Ectodermal cell (in vitro differentiated cells): ENCODE measurements around the gene TTLL10.
"Not testable (repeated sequence)": the region's sequence is repeated elsewhere in the genome, so short reads cannot be mapped to it uniquely, and the experiment has no call there.

ENCODE experiments used
- H3K27ac ChIP-seq: 2 replicates; pipeline ENCODE4 v1.7.0; 2013; ENCODE audit warnings: mild to moderate bottlenecking, low read depth, low read length; ENCODE audit not compliant: insufficient read depth, poor library complexity, severe bottlenecking
- H3K27me3 ChIP-seq: 2 replicates; pipeline ENCODE4 v1.7.0; 2013; ENCODE audit warnings: mild to moderate bottlenecking, low read length; ENCODE audit not compliant: insufficient read depth, control insufficient read depth, poor library complexity, severe bottlenecking
- H3K36me3 ChIP-seq: one replicate; pipeline ENCODE4 v1.7.0; 2013; ENCODE audit warnings: low read length; ENCODE audit not compliant: control insufficient read depth, insufficient read depth
- H3K4me1 ChIP-seq: one replicate; pipeline ENCODE4 v1.7.0; 2013; ENCODE audit warnings: low read length; ENCODE audit not compliant: control insufficient read depth, insufficient read depth
- H3K4me3 ChIP-seq: 2 replicates; pipeline ENCODE4 v1.7.0; 2013; ENCODE audit warnings: low read depth, low read length, control low read depth; ENCODE audit not compliant: insufficient read depth
- H3K9me3 ChIP-seq: 2 replicates; pipeline ENCODE4 v1.7.0; 2013; ENCODE audit warnings: mild to moderate bottlenecking, low read length, moderate library complexity; ENCODE audit not compliant: control insufficient read depth
- WGBS, 2 experiments: methylation state at CpG; one replicate each; pipeline ENCODE4 v1.1.7; 2013; ENCODE audit warnings: missing lambda C conversion rate in 2 of 2; 5-methylcytosine and 5-hydroxymethylcytosine counted together

Gene TTLL10

DNA sequence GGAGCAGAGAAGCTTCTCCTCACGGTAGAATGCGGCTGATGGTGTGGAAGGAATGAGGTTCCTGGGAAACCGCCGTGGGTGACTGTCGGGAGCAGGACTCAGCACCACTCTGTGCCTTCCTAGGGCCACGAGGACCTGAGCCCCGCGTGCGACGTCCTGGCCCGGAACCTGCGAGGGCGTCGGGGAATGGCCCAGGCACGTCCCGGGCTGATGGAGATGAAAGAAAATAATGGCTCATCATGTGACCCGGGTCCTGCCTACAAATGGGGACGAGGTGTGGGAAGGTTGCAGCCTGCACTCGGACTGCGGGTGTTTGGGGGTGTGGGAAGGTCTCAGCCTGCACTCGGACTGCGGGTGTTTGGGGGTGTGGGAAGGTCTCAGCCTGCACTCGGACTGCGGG, 25.1 kb upstream of the TTLL10 start:
- WGBS, 2 experiments, result 86 to 88% methylated on average over 24 of the region's 24 CpGs
- H3K9me3 ChIP-seq, result no peaks in the 10 kb centered on the region
- no peaks in the 10 kb centered on the region for H3K36me3 ChIP-seq
- no peak overlapping the region for H3K4me3 ChIP-seq
- H3K27ac ChIP-seq, result no peak overlapping the region
- H3K27me3 ChIP-seq, result no peaks in the 10 kb centered on the region
- no peaks in the 10 kb centered on the region for H3K4me1 ChIP-seq

DNA sequence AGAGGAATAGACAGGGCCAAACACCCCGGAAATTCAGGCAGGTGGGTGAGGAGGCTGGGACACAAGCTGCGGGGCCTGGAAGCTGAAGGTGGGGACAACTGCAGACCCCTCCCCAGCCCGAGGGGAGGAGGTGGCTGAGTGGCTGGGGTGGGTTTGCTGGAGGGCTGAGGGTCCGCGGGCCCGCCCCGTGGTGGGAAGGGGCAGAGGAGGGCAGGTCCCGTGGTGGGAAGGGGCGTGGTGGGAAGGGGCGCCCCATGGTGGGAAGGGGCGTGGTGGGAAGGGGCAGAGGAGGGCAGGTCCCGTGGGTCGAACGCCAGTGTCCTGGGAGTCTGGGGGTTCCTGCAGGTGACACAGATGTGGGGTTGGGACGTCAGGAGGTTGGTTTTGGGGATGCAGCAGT, 24.3 kb upstream of the TTLL10 start:
- H3K4me1 ChIP-seq, result no peaks in the 10 kb centered on the region
- no peak overlapping the region for H3K27ac ChIP-seq
- no peaks in the 10 kb centered on the region for H3K9me3 ChIP-seq
- no peak overlapping the region for H3K4me3 ChIP-seq
- no peaks in the 10 kb centered on the region for H3K27me3 ChIP-seq
- no peaks in the 10 kb centered on the region for H3K36me3 ChIP-seq
- 91 to 93% methylated on average over 15 of the region's 15 CpGs for WGBS, 2 experiments

DNA sequence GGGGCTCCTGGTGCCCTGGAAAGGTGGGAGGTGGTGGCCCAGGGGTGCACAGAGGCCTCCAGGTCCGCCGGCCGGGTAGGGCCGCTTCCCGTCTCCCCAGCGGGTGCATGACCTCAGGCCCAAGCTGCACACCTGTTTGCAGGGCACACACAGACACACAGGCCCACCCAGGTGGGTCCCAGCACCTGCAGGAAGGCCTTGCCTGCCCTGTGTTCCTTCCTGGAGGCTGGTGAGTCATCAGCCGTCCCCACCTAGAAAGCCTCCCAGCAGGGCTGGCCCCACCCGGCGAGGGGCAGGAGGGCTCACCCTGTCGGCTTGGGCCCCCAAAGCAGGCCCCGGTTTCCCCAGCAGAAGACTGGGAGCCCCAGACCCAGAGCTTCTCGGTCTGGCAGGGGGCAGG, 23.6 kb upstream of the TTLL10 start:
- Histone ChIP-seq H3K36me3 (no peaks in the 10 kb centered on the region), H3K4me1 (no peaks in the 10 kb centered on the region), H3K27me3 (no peaks in the 10 kb centered on the region), H3K27ac (no peak overlapping the region), H3K4me3 (no peak overlapping the region), H3K9me3 (no peaks in the 10 kb centered on the region)
- WGBS, 2 experiments, result 93% methylated on average over 12 of the region's 12 CpGs

DNA sequence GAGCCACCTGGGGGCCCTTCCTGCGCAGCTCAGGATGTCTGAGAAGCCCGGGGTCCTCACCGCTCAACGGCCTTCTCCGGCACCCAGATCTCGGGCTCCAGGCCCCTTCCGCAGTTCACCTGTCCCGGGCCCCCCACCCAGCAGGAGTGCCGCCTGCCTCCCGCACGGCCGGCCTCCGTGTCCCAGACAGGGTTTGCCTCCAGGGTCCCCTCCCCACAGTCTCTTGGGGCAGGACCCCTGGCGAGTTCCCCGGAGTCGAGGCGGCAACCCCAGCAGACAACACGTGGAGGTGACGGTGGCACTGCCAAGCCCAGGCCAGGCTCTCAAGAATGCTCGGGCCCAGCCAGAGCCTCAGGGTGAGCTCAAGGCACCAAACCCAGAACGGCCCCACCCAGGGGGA, 22.4 kb upstream of the TTLL10 start:
- Histone ChIP-seq H3K36me3 (no peaks in the 10 kb centered on the region), H3K4me3 (no peak overlapping the region), H3K27me3 (no peaks in the 10 kb centered on the region), H3K4me1 (no peaks in the 10 kb centered on the region), H3K27ac (no peak overlapping the region), H3K9me3 (no peaks in the 10 kb centered on the region)
- 93 to 95% methylated on average over 21 of the region's 21 CpGs for WGBS, 2 experiments

DNA sequence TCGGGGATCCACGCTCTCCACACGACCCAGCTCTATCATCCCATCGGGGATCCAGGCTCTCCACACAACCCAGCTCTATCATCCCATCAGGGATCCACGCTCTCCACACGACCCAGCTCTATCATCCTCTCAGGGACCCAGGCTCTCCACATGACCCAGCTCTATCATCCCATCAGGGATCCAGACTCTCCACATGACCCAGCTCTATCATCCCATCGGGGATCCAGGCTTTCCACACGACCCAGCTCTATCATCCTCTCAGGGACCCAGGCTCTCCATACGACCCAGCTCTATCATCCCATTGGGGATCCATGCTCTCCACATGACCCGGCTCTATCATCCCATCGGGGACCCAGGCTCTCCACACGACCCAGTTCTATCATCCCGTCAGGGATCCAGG, 21.2 kb upstream of the TTLL10 start:
- H3K27me3 ChIP-seq, H3K36me3 ChIP-seq, H3K4me1 ChIP-seq, H3K27ac ChIP-seq, H3K9me3 ChIP-seq, H3K4me3 ChIP-seq: not testable (repeated sequence)
- WGBS, 2 experiments, result 89 to 94% methylated on average over 13 of the region's 13 CpGs

DNA sequence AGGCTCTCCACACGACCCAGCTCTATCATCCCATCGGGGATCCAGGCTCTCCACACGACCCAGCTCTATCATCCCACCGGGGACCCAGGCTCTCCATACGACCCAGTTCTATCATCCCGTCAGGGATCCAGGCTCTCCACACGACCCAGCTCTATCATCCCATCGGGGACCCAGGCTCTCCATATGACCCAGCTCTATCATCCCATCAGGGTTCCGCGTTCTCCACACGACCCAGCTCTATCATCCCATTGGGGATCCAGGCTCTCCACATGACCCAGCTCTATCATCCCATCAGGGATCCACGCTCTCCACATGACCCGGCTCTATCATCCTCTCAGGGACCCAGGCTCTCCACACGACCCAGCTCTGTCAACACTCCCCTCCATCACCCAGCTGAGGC, 20.5 kb upstream of the TTLL10 start:
- H3K36me3 ChIP-seq, H3K4me3 ChIP-seq, H3K4me1 ChIP-seq, H3K27ac ChIP-seq, H3K27me3 ChIP-seq, H3K9me3 ChIP-seq: not testable (repeated sequence)
- 90 to 91% methylated on average over 14 of the region's 14 CpGs for WGBS, 2 experiments

DNA sequence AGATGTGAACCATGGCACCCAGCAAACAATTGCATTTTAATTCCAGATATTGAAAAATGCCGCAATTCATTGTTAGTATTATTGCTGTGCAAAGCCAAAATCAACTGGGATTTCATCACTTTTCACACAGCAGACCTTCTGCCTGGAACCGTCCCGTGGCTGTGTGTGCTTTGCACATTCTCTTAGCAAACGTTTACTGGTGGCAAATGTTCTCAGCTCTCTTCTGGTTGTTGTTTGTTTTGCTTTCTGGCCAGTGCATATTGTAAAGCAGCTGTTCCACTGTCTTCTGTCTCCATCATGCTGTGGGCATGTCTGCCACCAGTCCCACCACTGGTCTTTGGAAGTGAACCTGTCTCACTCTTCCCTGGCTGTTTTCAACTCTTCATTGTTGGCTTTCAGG, 19.8 kb upstream of the TTLL10 start:
- no peaks in the 10 kb centered on the region for H3K27me3 ChIP-seq
- WGBS, 2 experiments, result 92 to 94% methylated on average over 4 of the region's 4 CpGs
- H3K27ac ChIP-seq, result no peak overlapping the region
- no peaks in the 10 kb centered on the region for H3K36me3 ChIP-seq
- no peak overlapping the region for H3K4me3 ChIP-seq
- no peaks in the 10 kb centered on the region for H3K9me3 ChIP-seq
- H3K4me1 ChIP-seq, result peaks cover 12% of the 10 kb centered on the region

DNA sequence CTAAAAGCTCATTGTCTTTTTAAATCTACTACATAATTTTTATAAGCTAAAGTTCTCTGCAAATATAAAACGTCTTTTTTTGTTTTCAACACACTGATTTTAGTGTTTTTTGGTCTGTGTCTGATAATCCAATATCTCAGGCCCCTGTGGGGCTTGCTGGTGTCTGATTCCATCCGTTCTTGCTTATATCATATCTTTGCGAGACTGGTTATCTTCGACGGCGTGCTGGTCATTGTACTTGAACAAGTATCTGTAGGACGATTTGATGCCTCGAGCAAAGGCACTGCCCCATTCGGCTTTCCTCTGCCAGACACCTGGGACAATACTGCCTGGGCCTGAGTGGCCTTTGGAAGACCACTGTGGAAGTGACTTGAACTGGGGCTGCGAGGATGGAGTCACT, 18.4 kb upstream of the TTLL10 start:
- Histone ChIP-seq H3K27me3 (no peaks in the 10 kb centered on the region), H3K36me3 (no peaks in the 10 kb centered on the region), H3K4me1 (peaks cover 12% of the 10 kb centered on the region), H3K27ac (no peak overlapping the region), H3K4me3 (no peak overlapping the region), H3K9me3 (no peaks in the 10 kb centered on the region)
- 96% methylated on average over 10 of the region's 10 CpGs for WGBS, 2 experiments

DNA sequence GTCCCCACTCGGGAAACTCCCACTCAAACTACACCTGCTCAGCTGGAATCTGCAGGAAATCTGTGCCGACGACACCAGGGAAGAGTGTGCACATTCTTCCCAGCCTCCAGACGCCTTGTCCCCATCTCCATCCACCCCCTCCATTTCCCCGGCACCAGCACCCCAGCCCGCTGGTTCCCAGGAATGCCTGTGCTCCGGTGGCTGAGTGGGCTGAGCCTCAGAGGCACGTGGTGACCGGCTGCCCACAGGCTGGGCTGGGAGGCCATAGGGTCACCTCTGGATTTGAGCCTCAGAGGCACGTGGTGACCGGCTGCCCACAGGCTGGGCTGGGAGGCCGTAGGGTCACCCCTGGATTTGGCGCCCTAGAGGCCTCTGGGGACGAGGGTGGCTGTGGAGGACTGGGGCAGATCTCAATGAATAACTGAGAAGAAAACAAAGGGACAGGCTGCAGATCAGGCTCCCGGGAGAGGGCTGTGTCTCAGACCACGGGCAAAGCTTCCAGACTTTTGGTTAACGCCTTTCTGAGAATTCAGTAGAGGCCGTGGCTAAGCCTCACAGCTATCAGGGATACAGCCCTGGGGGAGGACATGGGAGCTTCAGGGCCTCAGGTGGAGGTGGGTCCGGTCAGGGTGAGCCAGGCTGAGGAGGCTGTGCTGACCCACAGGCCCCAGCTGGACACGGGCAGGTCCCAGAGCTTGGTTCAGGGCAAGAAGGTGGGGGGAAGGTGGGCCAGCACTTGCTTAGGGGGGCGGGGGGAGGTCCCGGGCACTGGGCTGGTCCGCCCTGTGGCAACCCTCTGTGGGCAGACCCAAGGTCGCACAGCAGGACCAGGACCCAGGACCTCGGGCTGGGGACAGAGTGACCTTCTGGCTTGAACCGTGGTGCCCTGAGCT, 17.3 kb upstream of the TTLL10 start:
- Histone ChIP-seq H3K4me1 (peaks cover 12% of the 10 kb centered on the region), H3K4me3 (no peak overlapping the region), H3K36me3 (no peaks in the 10 kb centered on the region), H3K27ac (no peak overlapping the region), H3K9me3 (no peaks in the 10 kb centered on the region), H3K27me3 (no peaks in the 10 kb centered on the region)
- 94% methylated on average over 26 of the region's 26 CpGs for WGBS, 2 experiments

DNA sequence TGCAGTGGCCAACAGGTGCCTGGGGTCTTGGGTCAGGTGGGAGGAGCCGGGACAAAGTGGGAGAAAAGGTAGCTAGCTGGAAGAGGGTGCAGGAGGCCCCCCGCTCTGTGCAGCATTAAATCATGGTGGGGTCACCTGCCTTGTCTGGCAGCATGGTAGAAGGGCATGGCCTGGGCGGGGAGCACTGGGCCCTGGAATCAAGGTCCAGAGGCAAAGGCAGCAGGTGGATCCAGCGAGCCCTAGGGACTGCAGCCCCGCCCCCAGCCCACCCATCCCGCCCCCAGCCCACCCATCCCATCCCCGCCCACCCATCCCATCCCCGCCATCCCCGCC, 16.7 kb upstream of the TTLL10 start:
- Histone ChIP-seq H3K27ac (no peak overlapping the region), H3K4me3 (no peak overlapping the region), H3K27me3 (no peaks in the 10 kb centered on the region)

More for the DNA sequence above, 16.7 kb upstream of the TTLL10 start:
- no peaks in the 10 kb centered on the region for H3K9me3 ChIP-seq
- H3K36me3 ChIP-seq, result no peaks in the 10 kb centered on the region
- 64 to 65% methylated on average over 4 of the region's 9 CpGs for WGBS, 2 experiments
- H3K4me1 ChIP-seq, result peaks cover 12% of the 10 kb centered on the region
